Right lobe of liver (tissue), 4 donors: ENCODE data around the gene ZBTB49.

Source experiments
- CTCF ChIP-seq, 4 donors: fragments of 200-600 bp in 3 of 4; fragments of 450-650 bp in 1 of 4; IDR thresholded peaks; one replicate each; pipeline versions ENCODE4 v1.5.1 to v1.8.0; 2016 to 2022; ENCODE audit warnings: antibody characterized with exemption in 4 of 4, mild to moderate bottlenecking in 2 of 4
- POLR2A ChIP-seq: fragments of 450-650 bp; IDR thresholded peaks from one replicate; pipeline ENCODE4 v1.6.1; 2017; ENCODE audit warnings: antibody characterized with exemption, mild to moderate bottlenecking
- donor health status: DM: no; HTN: no; CAD: no.
- donor health status: DM: no; HTN: no; CAD: no.
- donor health status: DM: no; HTN: yes; CAD: no.

GRCh38 chr4:4333265-4333706 lies 43.2 kb downstream of the ZBTB49 start:
- TF ChIP-seq CTCF (IDR thresholded peaks at IDR 0.05) = no peak
- no peak for TF ChIP-seq POLR2A
